ENCODE results near the gene MAML2.

- TF ChIP-seq HDAC2 (IDR thresholded peaks at IDR 0.05; ENCODE audit: borderline replicate concordance in 1 of 2, low read depth in 2 of 2, low read length in 2 of 2) (no peak), EZH2 (IDR thresholded peaks at IDR 0.05; ENCODE audit: low read depth, low read length, severe bottlenecking) (no peak), MAFK (IDR thresholded peaks at IDR 0.05; ENCODE audit: low read depth, low read length) (no peak), EP300 (IDR thresholded peaks at IDR 0.05; ENCODE audit: borderline replicate concordance in 1 of 2, low read depth in 2 of 2, low read length in 2 of 2) (no peak)
These were observed 231.7 kb downstream of the MAML2 start for GRCh38 chr11:96111308-96111707.
